Measurements from ENCODE around the gene CCDC141.

GRCh38 chr2:178811045-178811444 is 238.9 kb downstream of the CCDC141 start:
- TF ChIP-seq JUN (IDR thresholded peaks at IDR 0.05; ENCODE audit: borderline replicate concordance, insufficient read depth, insufficient read length, low read depth) (no peak), CTCF (IDR thresholded peaks at IDR 0.05; ENCODE audit: extremely low read depth in 1 of 2, insufficient read depth in 1 of 2, low read depth in 1 of 2, low read length in 2 of 2) (no peak), POLR2AphosphoS5 (IDR thresholded peaks at IDR 0.05; ENCODE audit: insufficient read depth, low read depth, low read length) (no peak), MAX (IDR thresholded peaks at IDR 0.05; ENCODE audit: insufficient read depth, insufficient read length) (no peak), EZH2 (IDR thresholded peaks at IDR 0.05; ENCODE audit: borderline replicate concordance, low read depth, low read length, severe bottlenecking) (no peak), POLR2A (IDR thresholded peaks at IDR 0.05; ENCODE audit: low read depth, low read length) (no peak), GATA2 (IDR thresholded peaks at IDR 0.05; ENCODE audit: insufficient read depth, insufficient read length, low read depth, low read length) (no peak), MYC (IDR thresholded peaks at IDR 0.05; ENCODE audit: low read depth, low read length) (no peak)

Data from endothelial cell of umbilical vein (primary cell).